HUES48 (cell line): ENCODE data around the gene PRPF38B.
A peak's percentile ranks its signal among the peaks of the same experiment; 100 is the strongest.

ENCODE experiments used
- H3K27ac ChIP-seq: one replicate; pipeline ENCODE4 v1.7.0; 2013; ENCODE audit warnings: low read depth, low read length, inconsistent platforms
- H3K27me3 ChIP-seq: 2 replicates; pipeline ENCODE4 v1.6.1; 2013; ENCODE audit warnings: mild to moderate bottlenecking, low read length; ENCODE audit not compliant: control insufficient read depth, insufficient read depth
- H3K36me3 ChIP-seq: 2 replicates; pipeline ENCODE4 v1.6.1; 2013; ENCODE audit warnings: low read length; ENCODE audit not compliant: control insufficient read depth, insufficient read depth
- H3K4me1 ChIP-seq: 2 replicates; pipeline ENCODE4 v1.6.1; 2013; ENCODE audit warnings: mild to moderate bottlenecking, low read length; ENCODE audit not compliant: control insufficient read depth, insufficient read depth
- H3K4me3 ChIP-seq: 2 replicates; pipeline ENCODE4 v1.5.1; 2013; ENCODE audit warnings: mild to moderate bottlenecking, low read depth, low read length
- H3K9ac ChIP-seq: 2 replicates; pipeline ENCODE4 v1.6.1; 2013; ENCODE audit warnings: mild to moderate bottlenecking, low read depth, low read length, moderate library complexity
- H3K9me3 ChIP-seq: 2 replicates; pipeline ENCODE4 v1.6.1; 2013; ENCODE audit warnings: low read length; ENCODE audit not compliant: control insufficient read depth, insufficient read depth

The PRPF38B gene

GRCh38 chr1:108703939-108704338, 11.8 kb downstream of the PRPF38B start:
- Histone ChIP-seq H3K27me3 (no peaks in the 10 kb centered on the region), H3K4me3 (no peak overlapping the region), H3K9ac (no peak overlapping the region), H3K9me3 (no peaks in the 10 kb centered on the region), H3K4me1 (no peaks in the 10 kb centered on the region), H3K36me3 (peaks cover 27% of the 10 kb centered on the region), H3K27ac (no peak overlapping the region)

GRCh38 chr1:108704496-108704895, 12.4 kb downstream of the PRPF38B start:
- H3K4me3 ChIP-seq = no peak overlapping the region
- no peaks in the 10 kb centered on the region for H3K9me3 ChIP-seq
- H3K4me1 ChIP-seq = no peaks in the 10 kb centered on the region
- H3K9ac ChIP-seq = no peak overlapping the region
- no peaks in the 10 kb centered on the region for H3K27me3 ChIP-seq
- peaks cover 22% of the 10 kb centered on the region for H3K36me3 ChIP-seq
- no peak overlapping the region for H3K27ac ChIP-seq

DNA sequence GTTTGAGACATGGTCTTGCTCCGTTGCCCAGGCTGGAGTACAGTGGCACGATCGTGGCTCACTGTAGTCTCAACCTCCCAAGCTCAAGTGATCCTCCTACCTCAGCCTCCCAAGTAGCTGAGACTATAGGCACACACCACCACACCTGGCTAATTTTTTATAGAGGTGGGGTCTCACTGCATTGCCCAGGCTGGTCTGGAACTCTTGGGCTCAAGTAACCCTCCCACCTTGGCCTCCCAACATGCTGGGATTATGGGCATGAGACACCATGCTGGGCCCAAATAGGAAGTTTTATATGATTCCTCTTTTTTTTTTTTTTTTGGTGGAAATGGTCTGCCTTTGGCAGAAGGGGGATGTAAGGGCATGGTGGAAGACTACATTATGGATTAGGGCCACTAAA, 14.5 kb downstream of the PRPF38B start:
- Histone ChIP-seq H3K36me3 (peaks cover under 1% of the 10 kb centered on the region), H3K27me3 (no peaks in the 10 kb centered on the region), H3K9ac (no peak overlapping the region), H3K27ac (no peak overlapping the region), H3K4me3 (no peak overlapping the region), H3K4me1 (no peaks in the 10 kb centered on the region), H3K9me3 (no peaks in the 10 kb centered on the region)

DNA sequence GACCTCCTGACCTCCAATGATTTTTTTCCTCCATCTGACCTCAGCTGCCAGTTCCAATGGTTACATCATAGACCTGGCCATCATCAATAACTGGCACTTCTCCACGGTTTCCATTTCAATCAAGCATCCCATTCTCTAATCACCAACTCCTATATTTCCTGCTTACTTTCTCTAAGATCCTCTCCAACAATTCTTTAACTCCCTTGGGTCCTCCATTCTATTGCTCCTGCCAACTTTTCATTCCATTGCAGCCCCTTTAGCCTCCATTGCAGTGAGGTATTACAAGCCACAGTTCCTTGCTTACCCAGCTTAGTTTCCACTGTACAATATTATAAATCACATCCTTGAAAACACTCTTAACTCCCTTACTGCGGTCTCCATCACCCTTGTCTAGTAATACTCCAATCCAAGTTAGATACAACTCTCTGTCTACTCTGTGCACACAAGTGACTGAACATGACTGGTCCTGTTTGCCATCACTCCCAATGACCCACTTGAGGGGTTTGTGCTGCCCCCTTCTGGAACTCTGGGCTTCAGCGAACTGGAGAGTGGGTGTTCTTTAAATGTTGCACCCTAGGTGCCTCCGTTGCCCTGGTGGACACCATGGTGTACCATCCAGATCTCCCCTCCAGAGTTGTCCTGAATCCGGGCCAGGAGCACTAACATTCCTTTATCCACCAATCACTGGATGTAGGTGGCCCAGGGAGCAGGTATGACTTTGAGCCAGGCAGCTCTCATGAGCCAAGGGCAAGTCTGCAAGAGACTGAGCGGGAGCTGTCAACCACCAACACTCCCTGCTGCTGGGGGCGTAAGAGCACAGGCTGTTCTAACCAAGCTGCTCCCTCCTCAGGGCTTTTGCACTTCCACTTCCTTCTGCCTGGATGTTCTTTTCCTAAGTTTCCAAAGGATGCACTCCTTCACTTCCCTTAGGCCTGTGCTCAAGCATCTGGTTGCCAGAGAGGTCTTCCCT, 16.9 kb downstream of the PRPF38B start:
- Histone ChIP-seq H3K27ac (no peak overlapping the region), H3K36me3 (no peaks in the 10 kb centered on the region), H3K4me3 (no peak overlapping the region), H3K4me1 (no peaks in the 10 kb centered on the region), H3K9me3 (no peaks in the 10 kb centered on the region), H3K9ac (no peak overlapping the region), H3K27me3 (no peaks in the 10 kb centered on the region)

DNA sequence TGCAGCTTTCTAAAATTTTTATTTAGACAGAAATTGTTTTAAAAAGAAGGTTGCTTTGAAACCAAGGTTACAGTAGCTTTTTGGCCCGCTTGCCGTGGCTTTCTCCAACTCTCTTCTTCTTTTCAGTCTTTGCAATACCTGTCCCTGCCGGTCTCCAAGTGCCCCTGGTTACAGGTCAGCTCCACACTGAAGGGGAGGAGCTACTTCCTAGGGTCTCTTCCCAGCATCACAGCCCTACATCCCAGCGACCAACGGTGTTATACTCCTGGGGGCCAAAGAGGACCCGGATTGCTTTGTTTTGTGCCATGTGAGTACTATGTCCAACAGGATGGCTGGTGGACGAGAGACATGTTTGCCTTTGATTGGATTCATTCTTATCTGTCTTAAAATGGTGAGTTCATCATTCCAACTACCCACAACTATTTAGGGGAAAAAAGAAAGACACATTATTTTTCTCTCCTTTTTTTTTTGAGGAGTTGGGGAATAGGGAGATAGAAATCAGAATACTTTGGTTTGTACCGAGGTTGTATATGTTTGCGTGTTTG, 20.6 kb downstream of the PRPF38B start, which contains the start of gene FNDC7:
Gene FNDC7 (plus strand): TSS at position 303 of the 545 bp plus-strand sequence. CDS start 26 bp downstream, at position 329.
- no peak within 1 kb of the TSS for H3K27ac ChIP-seq
- no peaks in the 10 kb centered on the region for H3K27me3 ChIP-seq
- H3K36me3 ChIP-seq = no peaks in the 10 kb centered on the region
- no peak within 1 kb of the TSS for H3K4me3 ChIP-seq
- peaks cover 14% of the 10 kb centered on the region for H3K4me1 ChIP-seq
- H3K9me3 ChIP-seq = no peaks in the 10 kb centered on the region
- no peak within 1 kb of the TSS for H3K9ac ChIP-seq

- no peak overlapping the region for H3K4me3 ChIP-seq
- H3K27ac ChIP-seq = no peak overlapping the region
- H3K4me1 ChIP-seq = peaks cover 39% of the 10 kb centered on the region
- H3K36me3 ChIP-seq = no peaks in the 10 kb centered on the region
- no peaks in the 10 kb centered on the region for H3K27me3 ChIP-seq
- H3K9ac ChIP-seq = no peak overlapping the region
- no peaks in the 10 kb centered on the region for H3K9me3 ChIP-seq
Measured at GRCh38 chr1:108715932-108716331, 23.8 kb downstream of the PRPF38B start.

DNA sequence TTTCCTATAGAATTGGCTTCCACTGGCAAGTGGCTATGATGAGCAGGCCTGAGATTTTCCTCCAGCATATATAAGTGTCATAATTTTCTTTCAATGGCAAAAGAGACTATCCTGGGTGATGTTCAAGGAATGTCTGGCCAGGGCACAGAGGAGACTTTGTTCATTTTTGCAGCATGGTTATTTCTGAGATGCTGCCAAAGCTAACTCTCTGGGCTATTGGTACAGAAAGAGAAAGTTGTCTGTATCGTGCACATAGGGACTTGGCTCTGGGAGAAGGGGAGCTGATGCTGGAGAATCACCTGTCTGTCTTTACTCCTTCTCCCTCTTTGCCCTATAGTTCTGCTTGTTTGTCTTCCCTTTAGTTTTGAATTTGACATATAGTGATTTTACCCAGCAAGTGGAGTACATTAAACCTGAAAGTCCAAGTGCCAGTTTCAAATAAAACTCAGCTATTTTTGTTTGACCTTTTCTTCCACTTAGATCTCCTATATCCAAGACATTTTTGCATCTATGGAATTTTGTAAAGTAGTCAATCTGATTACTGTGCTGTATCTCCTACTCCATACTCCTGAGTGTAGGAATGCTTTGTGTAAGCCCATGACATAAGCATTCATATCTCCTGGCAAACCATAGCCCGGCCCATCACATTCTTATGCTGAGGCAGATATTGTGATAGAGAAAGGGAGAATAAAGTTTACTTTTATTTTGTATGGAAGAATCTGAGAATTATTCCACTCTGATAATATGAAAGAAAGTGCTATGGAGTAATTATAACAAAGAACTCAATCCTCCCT, 24.5 kb downstream of the PRPF38B start:
- no peaks in the 10 kb centered on the region for H3K36me3 ChIP-seq
- H3K9me3 ChIP-seq = no peaks in the 10 kb centered on the region
- no peaks in the 10 kb centered on the region for H3K27me3 ChIP-seq
- no peak overlapping the region for H3K4me3 ChIP-seq
- no peak overlapping the region for H3K27ac ChIP-seq
- no peak overlapping the region for H3K9ac ChIP-seq
- peaks cover 43% of the 10 kb centered on the region for H3K4me1 ChIP-seq

DNA sequence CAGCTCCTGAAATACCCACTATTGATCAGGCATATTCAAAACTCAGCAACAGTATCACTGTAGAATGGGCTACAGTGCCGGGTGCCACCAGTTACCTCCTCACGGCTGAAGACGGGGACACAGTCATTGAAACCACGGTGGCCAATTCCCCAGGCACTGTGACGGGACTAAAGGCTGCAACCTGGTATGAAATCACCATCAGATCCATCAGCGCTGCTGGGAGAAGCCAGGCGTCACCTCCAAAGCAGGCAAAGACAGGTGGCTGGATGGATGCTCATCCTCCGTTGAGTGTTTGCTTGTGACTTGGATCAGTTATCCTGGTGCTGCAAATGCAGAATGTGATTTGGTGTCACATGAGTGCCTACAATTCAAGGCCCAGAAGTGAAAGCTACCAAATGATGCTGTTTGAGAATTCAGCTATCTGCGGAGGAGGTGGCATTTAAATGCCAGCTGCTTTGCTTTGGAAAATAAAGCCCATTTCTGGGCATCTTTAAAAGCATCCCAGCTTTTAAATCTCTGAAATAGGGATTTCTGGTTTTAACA, 25.7 kb downstream of the PRPF38B start:
- no peaks in the 10 kb centered on the region for H3K9me3 ChIP-seq
- H3K4me1 ChIP-seq = peaks cover 43% of the 10 kb centered on the region
- H3K9ac ChIP-seq = no peak overlapping the region
- H3K4me3 ChIP-seq = no peak overlapping the region
- H3K27me3 ChIP-seq = no peaks in the 10 kb centered on the region
- H3K27ac ChIP-seq = no peak overlapping the region
- no peaks in the 10 kb centered on the region for H3K36me3 ChIP-seq

DNA sequence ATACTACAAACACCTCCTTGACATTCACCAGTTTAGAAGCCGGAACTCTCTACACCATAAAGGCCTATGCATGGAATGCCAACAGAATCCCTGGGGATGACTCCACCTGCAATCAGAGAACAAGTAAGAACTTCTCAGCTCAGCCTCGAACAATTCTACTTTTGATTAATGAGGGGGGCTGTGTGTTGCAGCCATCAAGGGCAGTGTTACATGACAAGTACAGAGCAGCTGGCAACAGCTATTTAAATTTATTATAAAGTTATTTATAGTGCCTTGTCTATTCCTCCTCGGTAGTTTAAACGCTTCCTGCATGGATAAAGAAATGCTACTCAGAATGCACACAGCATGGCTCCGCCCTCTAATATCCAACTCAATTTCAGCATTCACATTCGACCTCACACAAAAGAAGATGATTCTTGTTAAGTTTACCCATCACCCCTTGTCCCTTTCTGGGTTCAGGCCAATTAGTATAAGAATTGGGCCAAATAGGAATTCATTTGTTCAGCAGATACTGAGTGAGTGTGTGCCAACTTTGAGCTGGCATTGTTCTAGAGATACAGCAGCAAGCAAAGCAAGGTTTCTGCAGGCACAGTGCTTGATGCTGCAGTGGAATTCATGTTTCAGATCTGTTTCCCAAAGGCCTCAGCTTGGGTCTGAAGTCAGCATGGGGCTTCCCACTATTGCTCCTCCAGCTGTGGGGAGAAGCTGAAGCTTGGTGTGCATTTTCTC, 27.0 kb downstream of the PRPF38B start:
- Histone ChIP-seq H3K9ac (no peak overlapping the region), H3K4me1 (peaks cover 43% of the 10 kb centered on the region), H3K36me3 (no peaks in the 10 kb centered on the region), H3K27me3 (no peaks in the 10 kb centered on the region), H3K27ac (peak overlapping the region; percentile 28), H3K9me3 (no peaks in the 10 kb centered on the region), H3K4me3 (no peak overlapping the region)

GRCh38 chr1:108719656-108720435, 27.7 kb downstream of the PRPF38B start:
- Histone ChIP-seq H3K4me3 (no peak overlapping the region), H3K9ac (no peak overlapping the region)

More at GRCh38 chr1:108719656-108720435, 27.7 kb downstream of the PRPF38B start:
- H3K36me3 ChIP-seq = no peaks in the 10 kb centered on the region
- H3K4me1 ChIP-seq = peaks cover 43% of the 10 kb centered on the region
- peak overlapping the region; percentile 28 for H3K27ac ChIP-seq
- H3K27me3 ChIP-seq = no peaks in the 10 kb centered on the region
- no peaks in the 10 kb centered on the region for H3K9me3 ChIP-seq
